ENCODE data around the gene ETV6. TPM values are rescaled to one million over a fixed set of nuclear protein-coding genes. Genes with fewer than 3 reads are reported as not detected.

Gene ETV6
- total RNA-seq, 2 experiments from 2014 or later = 17.1 to 19.3 TPM

- H3K4me1 ChIP-seq (ENCODE audit: insufficient read depth, low read length, poor library complexity, severe bottlenecking) = peaks cover 51% of the 10 kb centered on the region
- no peak for DNase-seq (ENCODE audit: low spot score)
- no peak overlapping the region for H2AFZ ChIP-seq (ENCODE audit: low read length)
- ChIA-PET CTCF (ENCODE audit: unreplicated experiment) (no interaction called here), POLR2A (interaction anchor here (0.6 to 2.1 kb wide), 4 partner anchors 10 to 586 kb away, joined by 3 to 12 read pairs (median 4); no protein-coding TSS in a partner anchor)
- H3K4me2 ChIP-seq (ENCODE audit: low read length) = no peak overlapping the region
- no peaks in the 10 kb centered on the region for H3K9me3 ChIP-seq (ENCODE audit: low read length)
- peaks cover 5% of the 10 kb centered on the region for H3K36me3 ChIP-seq (ENCODE audit: insufficient read depth, low read length)
- H4K20me1 ChIP-seq (ENCODE audit: insufficient read depth, low read length) = no peaks in the 10 kb centered on the region
- H3K79me2 ChIP-seq (ENCODE audit: insufficient read depth, low read depth, low read length) = peaks cover 74% of the 10 kb centered on the region; the same call in 1 of the 2 replicates
- BruUV-seq (replicated peaks) = no TSS peak
- H3K27ac ChIP-seq (ENCODE audit: low read depth, low read length, poor library complexity, severe bottlenecking) = no peak overlapping the region
- intact Hi-C loops (cut with micrococcal nuclease; ENCODE audit: unreplicated experiment) = no loop called here
- TF ChIP-seq EZH2phosphoT487 (IDR thresholded peaks at IDR 0.05; ENCODE audit: borderline replicate concordance, low read depth, low read length) (no peak), CTCF (conservative IDR thresholded peaks at IDR 0.05; ENCODE audit: low read length) (no peak)
- no peaks in the 10 kb centered on the region for H3K9me2 ChIP-seq (ENCODE audit: insufficient read depth, low read length)
- no peak overlapping the region for H3K4me3 ChIP-seq (ENCODE audit: low read depth, low read length, poor library complexity, severe bottlenecking)
Observed at GRCh38 chr12:11655842-11656241, 6.4 kb downstream of the ETV6 start.

GRCh38 chr12:11656550-11656949, 7.1 kb downstream of the ETV6 start:
- ChIA-PET POLR2A (interaction anchor here (0.7 to 2.1 kb wide), 3 partner anchors 10 to 585 kb away, joined by 3 to 12 read pairs (median 3); no protein-coding TSS in a partner anchor), CTCF (ENCODE audit: unreplicated experiment) (no interaction called here)
- Histone ChIP-seq H2AFZ (ENCODE audit: low read length) (no peak overlapping the region), H3K4me2 (ENCODE audit: low read length) (no peak overlapping the region), H4K20me1 (ENCODE audit: insufficient read depth, low read length) (no peaks in the 10 kb centered on the region), H3K79me2 (ENCODE audit: insufficient read depth, low read depth, low read length) (peaks cover 67% of the 10 kb centered on the region; the same call in 1 of the 2 replicates), H3K9me3 (ENCODE audit: low read length) (no peaks in the 10 kb centered on the region), H3K4me1 (ENCODE audit: insufficient read depth, low read length, poor library complexity, severe bottlenecking) (peaks cover 51% of the 10 kb centered on the region), H3K36me3 (ENCODE audit: insufficient read depth, low read length) (peaks cover 12% of the 10 kb centered on the region), H3K9me2 (ENCODE audit: insufficient read depth, low read length) (no peaks in the 10 kb centered on the region), H3K27ac (ENCODE audit: low read depth, low read length, poor library complexity, severe bottlenecking) (no peak overlapping the region), H3K4me3 (ENCODE audit: low read depth, low read length, poor library complexity, severe bottlenecking) (no peak overlapping the region)
- intact Hi-C loops (cut with micrococcal nuclease; ENCODE audit: unreplicated experiment) = no loop called here
- DNase-seq (ENCODE audit: low spot score) = no peak
- BruUV-seq (replicated peaks) = no TSS peak
- TF ChIP-seq EZH2phosphoT487 (IDR thresholded peaks at IDR 0.05; ENCODE audit: borderline replicate concordance, low read depth, low read length) (no peak), CTCF (conservative IDR thresholded peaks at IDR 0.05; ENCODE audit: low read length) (no peak)

GRCh38 chr12:11657511-11657910, 8.0 kb downstream of the ETV6 start:
- no peak overlapping the region for H3K4me2 ChIP-seq (ENCODE audit: low read length)
- H2AFZ ChIP-seq (ENCODE audit: low read length) = no peak overlapping the region
- H3K4me1 ChIP-seq (ENCODE audit: insufficient read depth, low read length, poor library complexity, severe bottlenecking) = peaks cover 46% of the 10 kb centered on the region
- no peaks in the 10 kb centered on the region for H3K9me3 ChIP-seq (ENCODE audit: low read length)
- DNase-seq (ENCODE audit: low spot score) = no peak
- H3K27ac ChIP-seq (ENCODE audit: low read depth, low read length, poor library complexity, severe bottlenecking) = no peak overlapping the region
- H3K79me2 ChIP-seq (ENCODE audit: insufficient read depth, low read depth, low read length) = peaks cover 58% of the 10 kb centered on the region; the same call in 1 of the 2 replicates
- no peaks in the 10 kb centered on the region for H4K20me1 ChIP-seq (ENCODE audit: insufficient read depth, low read length)
- intact Hi-C loops (cut with micrococcal nuclease; ENCODE audit: unreplicated experiment) = no loop called here
- H3K9me2 ChIP-seq (ENCODE audit: insufficient read depth, low read length) = no peaks in the 10 kb centered on the region
- ChIA-PET CTCF (ENCODE audit: unreplicated experiment) (no interaction called here), POLR2A (interaction anchor here (0.6 to 2.1 kb wide), 4 partner anchors 9 to 94 kb away, joined by 3 to 12 read pairs (median 3); no protein-coding TSS in a partner anchor)
- H3K4me3 ChIP-seq (ENCODE audit: low read depth, low read length, poor library complexity, severe bottlenecking) = no peak overlapping the region
- peaks cover 17% of the 10 kb centered on the region for H3K36me3 ChIP-seq (ENCODE audit: insufficient read depth, low read length)
- BruUV-seq (replicated peaks) = no TSS peak
- TF ChIP-seq CTCF (conservative IDR thresholded peaks at IDR 0.05; ENCODE audit: low read length) (no peak), EZH2phosphoT487 (IDR thresholded peaks at IDR 0.05; ENCODE audit: borderline replicate concordance, low read depth, low read length) (no peak)
